OCI-LY3 (cell line): ENCODE measurements around the gene SENP6.
A peak's percentile ranks its signal among the peaks of the same experiment; 100 is the strongest.

ENCODE experiments used
- H2AFZ ChIP-seq: fragments of 200-600, 300-600 bp; shearing (Covaris generic); 2 replicates; pipeline ENCODE4 v1.6.0; 2014; ENCODE audit warnings: antibody characterized with exemption, low read depth, low read length
- H3K27ac ChIP-seq: fragments of 200-600, 300-600 bp; sonication (generic); 2 replicates; pipeline ENCODE4 v1.5.1; 2014; ENCODE audit warnings: mild to moderate bottlenecking, low read length, moderate library complexity, mixed read lengths
- H3K27me3 ChIP-seq: fragments of 200-600, 300-600 bp; sonication (generic); 2 replicates; pipeline ENCODE4 v1.6.1; 2014; ENCODE audit warnings: low read depth, low read length, mixed read lengths
- H3K36me3 ChIP-seq: fragments of 200-600, 300-600 bp; sonication (generic); replicated peaks from 2 replicates; pipeline ENCODE3; 2014; ENCODE audit warnings: low read depth, low read length, mixed read lengths
- H3K4me1 ChIP-seq: fragments of 300-600, 200-600 bp; sonication (generic); 2 replicates; pipeline ENCODE4 v1.6.1; 2014; ENCODE audit warnings: low read length, mixed read lengths
- H3K4me2 ChIP-seq: fragments of 200-600, 300-600 bp; sonication (generic); 2 replicates; pipeline ENCODE4 v1.6.1; 2014; ENCODE audit warnings: low read length, mixed read lengths
- H3K4me3 ChIP-seq: fragments of 300-600, 200-600 bp; sonication (generic); 2 replicates; pipeline ENCODE4 v1.5.1; 2014; ENCODE audit warnings: antibody characterized with exemption, mild to moderate bottlenecking, low read length, moderate library complexity
- H3K79me2 ChIP-seq: fragments of 300-600, 200-600 bp; shearing (Covaris generic); 2 replicates; pipeline ENCODE4 v1.6.1; 2014; ENCODE audit warnings: mild to moderate bottlenecking, low read length, mixed read lengths
- H3K9ac ChIP-seq: fragments of 300-600, 200-600 bp; shearing (Covaris generic); 2 replicates; pipeline ENCODE4 v1.6.0; 2014; ENCODE audit warnings: mild to moderate bottlenecking, low read length, moderate library complexity
- H3K9me3 ChIP-seq: fragments of 200-600, 300-600 bp; shearing (Covaris generic); 2 replicates; pipeline ENCODE4 v1.6.1; 2014; ENCODE audit warnings: low read length, mixed read lengths; ENCODE audit not compliant: insufficient read depth
- H4K20me1 ChIP-seq: fragments of 200-600, 300-600 bp; sonication (generic); 2 replicates; pipeline ENCODE4 v1.6.1; 2016; ENCODE audit warnings: low read length, mixed read lengths; ENCODE audit not compliant: insufficient read depth
- EZH2phosphoT487 ChIP-seq: fragments of 200-600 bp; shearing (Covaris generic); IDR thresholded peaks from 2 replicates; pipeline ENCODE4 v1.6.1; 2018; ENCODE audit warnings: antibody characterized with exemption, mixed run types, low read depth
- TF ChIP-seq, protein P1 (sequence below): fragments of 200-600, 300-600 bp; sonication (generic); IDR thresholded peaks from 2 replicates; pipeline ENCODE4 v1.5.1; 2014; ENCODE audit warnings: antibody characterized with exemption, low read length, low read depth

Gene SENP6

DNA sequence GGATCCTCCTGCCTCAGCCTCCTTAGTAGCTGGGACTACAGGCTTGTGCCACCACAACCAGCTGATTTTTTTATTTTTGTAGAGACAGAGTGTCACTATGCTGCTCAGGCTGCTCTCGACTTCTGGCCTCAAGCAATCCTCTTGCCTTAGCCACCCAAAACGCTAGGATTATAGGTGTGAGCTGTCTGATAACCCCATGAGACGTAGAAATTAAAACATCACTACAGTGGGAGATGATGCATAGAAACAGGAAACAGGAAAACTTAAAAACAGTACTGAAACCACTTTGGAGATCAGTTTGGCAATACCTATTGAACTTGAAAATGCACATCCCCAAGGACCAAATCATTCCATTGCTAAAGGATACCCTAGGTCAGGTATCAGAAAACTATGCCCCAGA lies 10.8 kb downstream of the SENP6 start:
- Histone ChIP-seq H3K79me2 (peaks cover 99% of the 10 kb centered on the region), H3K4me2 (peak overlapping the region; percentile 23; the same call in 1 of the 2 replicates), H3K27ac (no peak overlapping the region), H2AFZ (no peak overlapping the region), H3K4me3 (no peak overlapping the region), H3K36me3 (peaks cover 7% of the 10 kb centered on the region), H4K20me1 (peaks cover 88% of the 10 kb centered on the region), H3K9ac (no peak overlapping the region), H3K9me3 (0 out of 2 replicates have a peak, but pooled peaks cover 3% of the 10 kb centered on the region), H3K4me1 (peaks cover 42% of the 10 kb centered on the region), H3K27me3 (no peaks in the 10 kb centered on the region)
- TF ChIP-seq, protein P1, sequence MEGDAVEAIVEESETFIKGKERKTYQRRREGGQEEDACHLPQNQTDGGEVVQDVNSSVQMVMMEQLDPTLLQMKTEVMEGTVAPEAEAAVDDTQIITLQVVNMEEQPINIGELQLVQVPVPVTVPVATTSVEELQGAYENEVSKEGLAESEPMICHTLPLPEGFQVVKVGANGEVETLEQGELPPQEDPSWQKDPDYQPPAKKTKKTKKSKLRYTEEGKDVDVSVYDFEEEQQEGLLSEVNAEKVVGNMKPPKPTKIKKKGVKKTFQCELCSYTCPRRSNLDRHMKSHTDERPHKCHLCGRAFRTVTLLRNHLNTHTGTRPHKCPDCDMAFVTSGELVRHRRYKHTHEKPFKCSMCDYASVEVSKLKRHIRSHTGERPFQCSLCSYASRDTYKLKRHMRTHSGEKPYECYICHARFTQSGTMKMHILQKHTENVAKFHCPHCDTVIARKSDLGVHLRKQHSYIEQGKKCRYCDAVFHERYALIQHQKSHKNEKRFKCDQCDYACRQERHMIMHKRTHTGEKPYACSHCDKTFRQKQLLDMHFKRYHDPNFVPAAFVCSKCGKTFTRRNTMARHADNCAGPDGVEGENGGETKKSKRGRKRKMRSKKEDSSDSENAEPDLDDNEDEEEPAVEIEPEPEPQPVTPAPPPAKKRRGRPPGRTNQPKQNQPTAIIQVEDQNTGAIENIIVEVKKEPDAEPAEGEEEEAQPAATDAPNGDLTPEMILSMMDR: no peak
- TF ChIP-seq EZH2phosphoT487: no peak

DNA sequence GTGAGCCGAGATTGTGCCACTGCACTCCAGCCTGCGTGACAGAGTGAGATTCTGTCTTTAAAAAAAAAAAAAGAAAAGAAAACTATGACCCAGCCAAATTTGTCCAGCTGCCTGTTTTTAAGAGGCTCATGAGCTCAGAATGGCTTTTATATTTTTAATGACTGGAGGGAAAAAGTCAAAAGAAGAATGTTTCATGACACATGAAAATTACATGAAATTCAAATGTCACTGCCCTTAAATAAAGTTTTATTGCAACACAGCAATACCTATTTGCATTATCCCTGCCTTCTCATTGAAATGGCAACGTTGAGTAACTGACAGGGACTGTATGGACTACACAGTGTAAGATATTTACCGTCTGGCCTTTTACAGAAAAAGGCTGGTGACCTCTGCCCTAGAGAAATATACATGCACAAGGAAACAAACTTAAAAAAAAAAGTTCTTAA lies 11.4 kb downstream of the SENP6 start:
- Histone ChIP-seq H3K9ac (no peak overlapping the region), H3K36me3 (peaks cover 11% of the 10 kb centered on the region), H3K27me3 (no peaks in the 10 kb centered on the region), H3K4me1 (peaks cover 40% of the 10 kb centered on the region), H3K27ac (no peak overlapping the region), H3K4me2 (no peak overlapping the region), H2AFZ (no peak overlapping the region), H4K20me1 (peaks cover 88% of the 10 kb centered on the region), H3K79me2 (peaks cover 99% of the 10 kb centered on the region), H3K4me3 (no peak overlapping the region), H3K9me3 (0 out of 2 replicates have a peak, but pooled peaks cover 3% of the 10 kb centered on the region)
- TF ChIP-seq, protein P1: no peak
- TF ChIP-seq EZH2phosphoT487: no peak

DNA sequence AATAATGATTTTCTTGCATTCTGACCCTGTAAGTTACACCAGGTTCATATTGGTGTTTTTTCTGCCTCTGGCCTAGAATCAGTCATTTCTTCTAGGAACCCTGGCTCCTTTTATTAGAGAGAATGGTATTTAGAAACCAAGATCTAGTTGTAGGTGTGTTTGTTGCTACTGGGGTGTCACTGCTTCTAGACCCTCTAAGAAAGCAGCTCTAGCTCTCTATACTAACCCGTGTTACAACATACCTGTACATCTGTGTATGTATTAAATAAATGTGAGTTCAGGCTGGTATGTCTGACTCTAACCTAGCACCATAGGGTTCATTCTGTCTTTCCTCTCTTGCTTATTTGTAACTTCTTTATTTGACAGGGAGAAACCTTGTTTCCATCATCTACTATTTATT lies 16.8 kb downstream of the SENP6 start:
- H3K79me2 ChIP-seq: peaks cover 98% of the 10 kb centered on the region
- no peak overlapping the region for H3K27ac ChIP-seq
- H2AFZ ChIP-seq: no peak overlapping the region
- no peak for TF ChIP-seq EZH2phosphoT487
- TF ChIP-seq, protein P1: no peak
- no peak overlapping the region for H3K4me2 ChIP-seq
- peaks cover 17% of the 10 kb centered on the region for H3K36me3 ChIP-seq
- no peaks in the 10 kb centered on the region for H3K4me1 ChIP-seq
- H4K20me1 ChIP-seq: peaks cover 75% of the 10 kb centered on the region
- H3K4me3 ChIP-seq: no peak overlapping the region
- H3K9ac ChIP-seq: no peak overlapping the region
- no peaks in the 10 kb centered on the region for H3K27me3 ChIP-seq
- H3K9me3 ChIP-seq: 0 out of 2 replicates have a peak, but pooled peaks cover 3% of the 10 kb centered on the region

DNA sequence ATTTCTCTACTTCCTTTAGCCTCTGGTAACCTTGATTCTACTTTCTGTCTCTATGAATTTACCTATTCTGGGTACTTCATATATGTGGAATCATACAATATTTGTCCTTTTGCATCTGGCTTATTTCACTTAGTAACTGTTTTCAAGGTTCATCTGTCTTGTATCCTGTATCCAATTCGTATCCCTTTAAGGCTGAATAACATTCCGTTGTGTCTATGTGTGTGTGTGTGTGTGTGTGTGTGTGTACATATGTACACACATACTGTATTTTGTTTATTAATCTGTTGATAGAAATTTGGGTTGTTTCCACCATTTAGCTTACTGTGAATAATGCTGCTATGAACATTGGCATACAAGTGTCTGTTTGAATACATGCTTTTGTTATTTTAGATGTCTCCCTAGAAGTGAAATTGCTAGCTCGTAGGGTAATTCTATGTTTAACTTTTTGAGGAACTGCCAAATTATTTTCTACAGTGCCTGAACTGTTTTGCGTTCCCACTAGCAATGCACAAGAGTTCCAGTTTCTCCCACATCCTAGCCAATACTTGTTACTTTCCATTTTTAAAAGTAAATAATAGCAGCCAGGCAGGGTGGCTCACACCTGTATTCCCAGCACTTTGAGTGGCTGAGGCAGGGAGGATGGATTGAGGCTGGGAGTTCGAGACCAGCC lies 17.7 kb downstream of the SENP6 start:
- Histone ChIP-seq H3K9ac (no peak overlapping the region), H3K36me3 (peaks cover 21% of the 10 kb centered on the region), H3K4me2 (no peak overlapping the region), H3K27me3 (no peaks in the 10 kb centered on the region), H3K79me2 (peaks cover 96% of the 10 kb centered on the region), H4K20me1 (peaks cover 66% of the 10 kb centered on the region), H3K27ac (no peak overlapping the region), H3K4me1 (no peaks in the 10 kb centered on the region), H2AFZ (no peak overlapping the region), H3K4me3 (no peak overlapping the region), H3K9me3 (no peaks in the 10 kb centered on the region)
- TF ChIP-seq, protein P1: no peak
- no peak for TF ChIP-seq EZH2phosphoT487
